Endothelial cell of hepatic sinusoid (primary cell): ENCODE measurements around the gene ITIH4.

Experiments
- in situ Hi-C: cut with HindIII; loops from 2 replicates; pipeline ENCODE4 v1.10.0; 2017; ENCODE audit warnings: low sequenced_read_pairs

Gene ITIH4

GRCh38 chr3:52849656-52850055 lies 19.2 kb upstream of the ITIH4 start:
- in situ Hi-C loops = no loop called here

DNA sequence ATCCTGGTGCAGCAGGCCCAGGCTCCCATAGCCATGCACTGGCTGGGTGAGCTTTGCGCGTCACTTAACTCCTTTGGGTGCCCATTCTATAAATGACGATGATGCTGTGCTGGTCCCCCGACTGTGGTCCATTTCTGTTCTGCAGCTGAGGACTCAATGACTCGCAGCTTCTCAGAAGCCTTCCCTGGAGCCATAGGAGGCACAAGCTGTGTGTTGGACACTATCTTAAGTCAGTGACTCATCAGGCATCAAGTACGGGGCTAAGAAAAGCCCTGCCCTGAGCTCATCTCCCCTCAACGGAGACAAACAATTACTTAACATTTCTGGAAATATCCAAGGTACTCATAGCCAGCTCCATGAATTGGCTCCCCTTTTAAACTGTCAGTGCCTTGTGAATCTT lies 18.1 kb upstream of the ITIH4 start:
- in situ Hi-C loops = no loop called here

DNA sequence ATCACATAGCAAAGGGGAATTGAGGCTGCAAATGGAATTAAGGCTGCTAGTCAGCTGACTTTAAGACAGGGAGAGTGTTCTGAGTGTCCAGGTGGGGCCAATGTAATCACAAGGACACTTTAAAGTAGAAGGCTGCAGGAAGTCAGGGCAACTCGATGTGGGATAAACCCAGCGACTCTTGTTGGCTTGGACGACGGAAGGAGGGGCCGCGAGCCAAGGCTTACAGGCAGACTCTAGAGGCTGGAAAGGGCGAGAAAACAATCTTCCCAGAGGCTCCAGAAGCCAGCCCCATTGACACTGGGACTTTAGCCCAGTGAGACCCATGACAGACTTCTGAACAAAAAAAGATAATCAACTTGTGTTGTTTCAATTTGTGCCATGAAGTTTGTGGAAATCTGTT lies 17.3 kb upstream of the ITIH4 start:
- in situ Hi-C loops = no loop called here

GRCh38 chr3:52847241-52847640 lies 16.8 kb upstream of the ITIH4 start:
- in situ Hi-C loops = no loop called here

GRCh38 chr3:52846432-52846965 lies 16.0 kb upstream of the ITIH4 start:
- in situ Hi-C loops = no loop called here

DNA sequence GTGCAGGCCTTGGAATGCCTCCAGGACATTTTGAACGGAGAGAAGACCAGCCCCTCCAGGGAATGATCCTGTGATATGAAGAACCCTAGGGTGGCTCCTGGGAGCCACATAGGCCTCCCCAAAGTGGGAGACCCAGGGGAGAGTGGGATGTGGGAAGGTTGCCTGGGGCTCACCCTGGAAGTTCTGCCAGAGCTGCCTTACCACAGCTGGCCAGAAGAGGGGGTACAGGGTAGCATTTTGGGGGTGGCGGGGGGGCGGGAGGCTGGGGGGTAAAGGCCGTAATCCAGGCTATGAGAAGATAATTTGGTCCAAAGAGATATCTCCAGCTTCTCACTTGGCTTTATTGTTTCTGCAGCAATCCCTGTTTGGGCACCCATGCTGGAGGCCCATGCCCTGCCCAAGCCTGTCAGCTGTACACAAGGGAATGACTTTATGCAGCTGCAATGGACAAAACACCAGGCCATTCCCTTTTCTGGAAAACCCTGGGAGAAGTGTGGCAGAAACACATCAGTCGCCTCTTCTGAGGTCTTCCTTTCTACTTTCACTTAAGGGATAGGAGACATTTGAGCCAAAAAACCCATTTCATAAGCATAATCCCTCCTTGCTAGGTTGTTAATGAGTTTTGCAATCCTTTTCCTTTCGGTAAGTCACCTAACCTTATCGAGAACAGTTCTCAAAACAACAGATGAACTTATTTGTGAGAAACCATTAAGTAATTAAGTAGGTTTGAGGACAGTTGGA lies 15.4 kb upstream of the ITIH4 start:
- in situ Hi-C loops = no loop called here

DNA sequence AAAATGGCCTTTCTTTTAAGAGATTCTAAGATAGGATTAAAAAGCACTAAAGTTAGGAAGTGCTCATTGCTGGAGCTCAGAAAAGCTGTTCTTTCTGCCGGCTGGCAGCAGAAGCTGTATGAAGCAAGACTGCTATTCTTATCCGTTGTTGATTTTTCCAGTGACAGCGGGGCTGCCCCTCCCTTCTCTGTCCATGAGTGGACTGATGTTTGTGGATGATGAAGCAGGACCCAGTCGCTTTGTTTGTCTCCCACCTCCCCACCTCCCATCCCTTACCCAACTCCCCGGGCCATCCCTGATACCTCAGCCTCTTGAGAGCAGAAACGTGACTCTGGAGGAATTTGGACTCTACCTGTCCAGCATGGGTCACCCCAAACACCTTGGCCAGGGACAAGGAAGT lies 14.7 kb upstream of the ITIH4 start:
- in situ Hi-C loops = no loop called here

DNA sequence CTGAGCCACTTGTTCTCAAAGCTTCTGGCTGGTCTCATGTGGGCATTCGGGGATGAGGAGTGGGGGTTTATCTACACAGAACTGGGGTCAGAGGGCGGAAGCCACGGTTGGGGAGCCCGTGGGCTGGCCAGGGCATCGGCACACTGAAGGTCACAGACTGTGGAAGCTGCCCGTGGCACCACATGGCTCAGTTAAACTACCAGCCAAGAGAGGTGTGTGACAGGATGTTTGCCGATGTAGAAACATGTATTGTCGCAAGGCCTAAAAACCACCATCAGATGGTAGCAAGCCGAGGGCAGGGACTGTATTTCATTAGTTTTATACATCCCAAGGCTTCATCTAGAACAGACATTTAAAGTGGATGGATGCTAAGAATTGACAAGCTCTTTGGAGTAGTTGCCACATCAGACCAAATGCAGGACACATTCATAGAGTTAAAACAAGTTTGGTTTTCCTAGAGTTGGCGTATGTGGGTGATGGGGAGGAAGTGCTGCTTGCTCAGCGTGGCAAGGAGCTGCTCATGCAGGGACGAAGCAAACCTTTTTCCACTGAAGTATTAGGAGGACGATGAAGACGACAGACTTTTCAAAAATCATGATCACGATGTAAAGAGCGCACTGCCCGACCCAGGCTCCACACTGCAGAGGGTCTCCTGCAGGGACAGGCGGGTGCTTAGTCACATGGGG lies 14.0 kb upstream of the ITIH4 start:
- in situ Hi-C loops = no loop called here

- in situ Hi-C loops = no loop called here
Measured at GRCh38 chr3:52843881-52844280, 13.4 kb upstream of the ITIH4 start.

- in situ Hi-C loops = no loop called here
Measured at GRCh38 chr3:52843108-52843865, 12.8 kb upstream of the ITIH4 start.

GRCh38 chr3:52842424-52842823 lies 12.0 kb upstream of the ITIH4 start:
- in situ Hi-C loops = no loop called here

DNA sequence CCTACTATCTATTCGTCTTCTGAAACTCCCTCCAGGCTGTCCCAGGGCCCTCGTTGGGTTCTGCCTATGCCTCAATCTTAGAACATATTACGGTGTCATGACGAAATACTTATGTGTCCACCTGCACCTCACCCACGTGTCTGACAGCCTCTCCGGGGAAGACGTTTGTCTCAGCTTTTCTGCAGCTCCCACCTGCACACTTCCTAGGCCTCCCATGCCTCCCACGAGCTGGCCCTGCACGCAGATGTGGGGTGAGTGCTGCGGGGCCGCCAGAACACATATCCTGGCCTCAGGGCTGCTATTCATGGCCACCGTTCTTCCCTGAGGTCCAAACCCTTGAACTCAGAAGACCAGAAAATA lies 11.5 kb upstream of the ITIH4 start:
- in situ Hi-C loops = no loop called here

DNA sequence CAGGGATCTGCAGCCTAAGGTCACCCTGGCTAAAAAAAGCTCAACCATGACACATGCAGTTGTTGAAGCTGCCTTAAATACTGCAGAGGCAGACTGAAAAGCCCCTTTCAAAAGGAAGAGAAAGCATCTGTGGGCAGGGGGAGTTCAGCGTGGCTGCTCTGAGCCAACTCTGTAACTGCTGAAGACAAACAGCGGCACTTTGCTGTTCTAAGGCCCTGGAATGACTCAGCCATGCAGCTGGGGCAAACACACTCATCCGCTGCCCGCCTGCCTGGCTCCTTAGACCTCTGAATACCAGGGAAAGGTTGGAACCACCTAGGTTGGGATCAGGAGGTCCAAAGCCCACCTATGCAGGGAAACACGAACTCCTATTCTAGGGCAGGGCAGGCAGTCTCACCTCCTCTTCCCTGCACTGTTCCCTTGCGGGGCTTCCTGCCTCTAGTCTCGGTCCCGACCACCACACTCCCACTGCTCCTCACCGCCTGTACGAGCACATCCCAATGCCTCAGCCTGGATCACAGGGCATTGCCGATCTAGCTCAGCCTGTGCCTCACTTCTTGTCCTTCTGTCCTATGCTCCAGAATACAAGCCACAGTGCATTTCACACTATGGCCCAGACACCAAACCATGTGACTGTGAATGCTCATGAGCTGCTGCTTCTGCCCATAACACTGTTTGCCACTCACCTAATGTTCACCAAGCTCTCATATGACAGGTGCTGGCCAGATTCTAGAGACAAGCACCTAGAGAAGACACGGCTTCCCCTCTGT lies 10.9 kb upstream of the ITIH4 start:
- in situ Hi-C loops = no loop called here

- in situ Hi-C loops = loop anchor here (5.0 kb wide), 3 partner anchors 57 to 103 kb away; partner anchors contain the start of gene STIMATE
Measured at GRCh38 chr3:52839892-52840545, 9.5 kb upstream of the ITIH4 start.

GRCh38 chr3:52839268-52839575 lies 8.8 kb upstream of the ITIH4 start:
- in situ Hi-C loops = loop anchor here (5.0 kb wide), 3 partner anchors 57 to 102 kb away; partner anchors contain the start of gene STIMATE

- in situ Hi-C loops = loop anchor here (5.0 kb wide), 3 partner anchors 56 to 101 kb away; partner anchors contain the start of gene STIMATE
Measured at GRCh38 chr3:52838561-52839267, 8.2 kb upstream of the ITIH4 start.

- in situ Hi-C loops = loop anchor here (5.0 kb wide), 3 partner anchors 55 to 100 kb away; partner anchors contain the start of gene STIMATE
Measured at GRCh38 chr3:52836986-52837385, 6.5 kb upstream of the ITIH4 start.

DNA sequence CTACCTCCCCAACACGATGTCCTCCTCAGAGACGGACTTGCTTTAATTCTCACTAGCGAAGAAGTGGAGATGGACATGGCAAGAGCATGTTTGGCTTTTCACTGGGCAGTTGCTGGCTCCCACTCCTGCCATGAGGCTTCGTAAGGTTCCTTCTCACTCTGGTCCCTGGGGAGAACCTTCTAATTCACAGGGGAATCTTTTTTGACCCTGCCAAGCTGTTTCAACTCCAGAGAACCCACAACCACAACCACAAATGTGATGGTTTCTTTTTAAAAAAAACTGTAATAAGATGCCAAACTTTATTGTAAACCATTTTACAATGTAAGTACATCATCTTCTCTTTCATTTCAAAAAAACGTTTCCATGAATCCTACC lies 6.0 kb upstream of the ITIH4 start:
- in situ Hi-C loops = loop anchor here (5.0 kb wide), 3 partner anchors 54 to 99 kb away; partner anchors contain the start of gene STIMATE

GRCh38 chr3:52835766-52836470 lies 5.4 kb upstream of the ITIH4 start:
- in situ Hi-C loops = loop anchor here (5.0 kb wide), 3 partner anchors 54 to 99 kb away; partner anchors contain the start of gene STIMATE
